Right lobe of liver (tissue), 4 donors: ENCODE results near the gene CACNA1B.

Experiments
- POLR2A ChIP-seq: fragments of 450-650 bp; IDR thresholded peaks from one replicate; pipeline ENCODE4 v1.6.1; 2017; ENCODE audit warnings: antibody characterized with exemption, mild to moderate bottlenecking
- TF ChIP-seq, protein P1 (sequence below), 4 donors: fragments of 200-600 bp in 3 of 4; fragments of 450-650 bp in 1 of 4; IDR thresholded peaks; one replicate each; pipeline versions ENCODE4 v1.5.1 to v1.8.0; 2016 to 2022; ENCODE audit warnings: antibody characterized with exemption in 4 of 4, mild to moderate bottlenecking in 2 of 4
- donor health status: DM: no; HTN: no; CAD: no.
- donor health status: DM: no; HTN: no; CAD: no.
- donor health status: DM: no; HTN: yes; CAD: no.

DNA sequence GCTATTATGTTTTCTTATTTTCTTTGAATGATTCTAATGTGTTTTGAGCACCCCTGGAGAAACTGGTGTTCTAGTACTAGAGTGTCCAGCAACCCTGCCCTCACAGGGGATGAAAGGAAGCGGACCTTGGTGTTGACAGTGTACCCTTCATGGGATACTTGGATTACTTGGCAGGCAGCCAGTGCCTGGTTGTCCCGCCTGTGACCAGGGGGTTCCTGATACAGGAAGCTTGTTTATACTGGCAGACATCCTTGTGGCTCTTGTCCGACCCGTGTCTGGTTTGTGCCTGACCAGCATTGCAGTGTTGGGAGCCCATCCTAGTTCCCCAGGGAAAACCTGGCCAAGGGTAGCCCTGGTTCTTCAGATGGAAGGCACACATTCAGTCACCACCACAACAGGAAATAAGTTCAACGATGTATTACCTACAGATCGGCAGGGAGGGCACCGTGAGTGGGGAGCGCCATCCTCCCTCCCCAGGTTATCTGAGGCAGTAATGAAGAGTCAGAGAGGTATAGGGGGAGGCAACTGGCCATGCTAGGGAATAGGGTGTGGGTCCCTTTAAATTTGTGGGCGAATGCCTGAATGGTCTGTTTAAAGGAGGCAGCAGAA lies 47.3 kb downstream of the CACNA1B start:
- TF ChIP-seq, protein P1, sequence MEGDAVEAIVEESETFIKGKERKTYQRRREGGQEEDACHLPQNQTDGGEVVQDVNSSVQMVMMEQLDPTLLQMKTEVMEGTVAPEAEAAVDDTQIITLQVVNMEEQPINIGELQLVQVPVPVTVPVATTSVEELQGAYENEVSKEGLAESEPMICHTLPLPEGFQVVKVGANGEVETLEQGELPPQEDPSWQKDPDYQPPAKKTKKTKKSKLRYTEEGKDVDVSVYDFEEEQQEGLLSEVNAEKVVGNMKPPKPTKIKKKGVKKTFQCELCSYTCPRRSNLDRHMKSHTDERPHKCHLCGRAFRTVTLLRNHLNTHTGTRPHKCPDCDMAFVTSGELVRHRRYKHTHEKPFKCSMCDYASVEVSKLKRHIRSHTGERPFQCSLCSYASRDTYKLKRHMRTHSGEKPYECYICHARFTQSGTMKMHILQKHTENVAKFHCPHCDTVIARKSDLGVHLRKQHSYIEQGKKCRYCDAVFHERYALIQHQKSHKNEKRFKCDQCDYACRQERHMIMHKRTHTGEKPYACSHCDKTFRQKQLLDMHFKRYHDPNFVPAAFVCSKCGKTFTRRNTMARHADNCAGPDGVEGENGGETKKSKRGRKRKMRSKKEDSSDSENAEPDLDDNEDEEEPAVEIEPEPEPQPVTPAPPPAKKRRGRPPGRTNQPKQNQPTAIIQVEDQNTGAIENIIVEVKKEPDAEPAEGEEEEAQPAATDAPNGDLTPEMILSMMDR (IDR thresholded peaks at IDR 0.05): no peak
- no peak for TF ChIP-seq POLR2A
